Stimulated activated CD4-positive, alpha-beta T cell treated with anti-CD3 and anti-CD28 coated beads, Interleukin-4, amount 100 ng/mL, for 24 hours (primary cell): ENCODE measurements around the gene UBQLN3.

ENCODE experiments used
- DNase-seq: peaks from one replicate; pipeline ENCODE4 v3.0.0-alpha.2; 2020

Gene UBQLN3

GRCh38 chr11:5509803-5510202 is at the start of gene UBQLN3:
UBQLN3 (minus strand) TSS chr11:5509957; CDS start chr11:5509558, 399 bp downstream.
- DNase-seq: no peak

GRCh38 chr11:5557751-5558150 is 48.0 kb upstream of the UBQLN3 start:
- DNase-seq: no peak

GRCh38 chr11:5556596-5557188 is 46.9 kb upstream of the UBQLN3 start:
- DNase-seq: no peak

GRCh38 chr11:5553343-5553742 is 43.6 kb upstream of the UBQLN3 start:
- no peak for DNase-seq

GRCh38 chr11:5550440-5551095 is 40.8 kb upstream of the UBQLN3 start:
- no peak for DNase-seq

GRCh38 chr11:5548440-5548839 is 38.7 kb upstream of the UBQLN3 start, which contains the start of gene OR52H1:
OR52H1 (minus strand) TSS chr11:5548540; CDS start chr11:5545505, 3,035 bp downstream.
- DNase-seq: no peak

- DNase-seq: no peak
Measured at GRCh38 chr11:5547982-5548381, 38.2 kb upstream of the UBQLN3 start.

GRCh38 chr11:5546457-5546856 is 36.7 kb upstream of the UBQLN3 start:
- no peak for DNase-seq

GRCh38 chr11:5541427-5541826 is 31.7 kb upstream of the UBQLN3 start:
- no peak for DNase-seq

- no peak for DNase-seq
Measured at GRCh38 chr11:5536482-5536881, 26.7 kb upstream of the UBQLN3 start.

GRCh38 chr11:5534046-5534445 is 24.3 kb upstream of the UBQLN3 start:
- no peak for DNase-seq

- DNase-seq: no peak
Measured at GRCh38 chr11:5531053-5531831, 21.5 kb upstream of the UBQLN3 start.

- no peak for DNase-seq
Measured at GRCh38 chr11:5528495-5528894, 18.7 kb upstream of the UBQLN3 start.

GRCh38 chr11:5527716-5528115 is 18.0 kb upstream of the UBQLN3 start:
- no peak for DNase-seq

- DNase-seq: no peak
Measured at GRCh38 chr11:5524756-5525155, 15.0 kb upstream of the UBQLN3 start.

- no peak for DNase-seq
Measured at GRCh38 chr11:5522308-5522707, 12.6 kb upstream of the UBQLN3 start.

GRCh38 chr11:5521540-5521939 is 11.8 kb upstream of the UBQLN3 start:
- DNase-seq: no peak

- no peak for DNase-seq
Measured at GRCh38 chr11:5516599-5516998, 6.8 kb upstream of the UBQLN3 start, which contains the start of gene UBQLNL. UBQLNL (minus strand) TSS chr11:5516699; CDS start chr11:5516441, 258 bp downstream.

GRCh38 chr11:5514841-5515240 is 5.1 kb upstream of the UBQLN3 start:
- no peak for DNase-seq

- no peak for DNase-seq
Measured at GRCh38 chr11:5508605-5509004, 1.2 kb downstream of the UBQLN3 start.

GRCh38 chr11:5507933-5508305 is 1.8 kb downstream of the UBQLN3 start:
- no peak for DNase-seq

- DNase-seq: no peak
Measured at GRCh38 chr11:5507177-5507932, 2.4 kb downstream of the UBQLN3 start.

GRCh38 chr11:5505363-5506048 is 4.3 kb downstream of the UBQLN3 start:
- no peak for DNase-seq
